ENCODE results near the gene RFX1.
A peak's percentile ranks its signal among the peaks of the same experiment; 100 is the strongest.
"Not testable (repeated sequence)": the region's sequence is repeated elsewhere in the genome, so short reads cannot be mapped to it uniquely, and the experiment has no call there.

RFX1 gene

DNA sequence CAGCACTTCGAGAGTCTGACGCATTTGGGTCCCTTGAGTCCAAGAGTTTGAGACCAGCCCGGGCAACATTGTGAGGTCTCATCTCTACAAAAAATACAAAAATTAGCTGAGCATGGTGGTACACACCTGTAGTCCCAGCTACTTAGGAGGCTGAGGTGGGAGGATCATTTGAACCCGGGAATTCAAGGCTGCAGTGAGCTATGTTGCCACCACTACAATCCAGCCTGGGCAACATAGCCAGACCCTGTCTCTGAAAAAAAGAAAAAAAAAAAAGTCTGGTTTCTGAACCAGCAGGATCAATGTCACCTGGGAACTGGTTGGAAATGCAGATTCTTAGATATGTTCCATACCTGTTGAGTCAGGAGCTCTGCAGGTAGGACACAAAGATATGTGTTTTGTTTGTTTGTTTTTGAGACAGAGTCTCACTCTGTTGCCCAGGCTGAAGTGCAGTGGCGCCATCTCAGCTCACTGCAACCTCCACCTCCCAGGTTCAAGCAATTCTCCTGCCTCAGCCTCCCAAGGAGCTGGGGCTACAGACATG is 20.6 kb upstream of the RFX1 start:
- DNase-seq = not testable (repeated sequence)

DNA sequence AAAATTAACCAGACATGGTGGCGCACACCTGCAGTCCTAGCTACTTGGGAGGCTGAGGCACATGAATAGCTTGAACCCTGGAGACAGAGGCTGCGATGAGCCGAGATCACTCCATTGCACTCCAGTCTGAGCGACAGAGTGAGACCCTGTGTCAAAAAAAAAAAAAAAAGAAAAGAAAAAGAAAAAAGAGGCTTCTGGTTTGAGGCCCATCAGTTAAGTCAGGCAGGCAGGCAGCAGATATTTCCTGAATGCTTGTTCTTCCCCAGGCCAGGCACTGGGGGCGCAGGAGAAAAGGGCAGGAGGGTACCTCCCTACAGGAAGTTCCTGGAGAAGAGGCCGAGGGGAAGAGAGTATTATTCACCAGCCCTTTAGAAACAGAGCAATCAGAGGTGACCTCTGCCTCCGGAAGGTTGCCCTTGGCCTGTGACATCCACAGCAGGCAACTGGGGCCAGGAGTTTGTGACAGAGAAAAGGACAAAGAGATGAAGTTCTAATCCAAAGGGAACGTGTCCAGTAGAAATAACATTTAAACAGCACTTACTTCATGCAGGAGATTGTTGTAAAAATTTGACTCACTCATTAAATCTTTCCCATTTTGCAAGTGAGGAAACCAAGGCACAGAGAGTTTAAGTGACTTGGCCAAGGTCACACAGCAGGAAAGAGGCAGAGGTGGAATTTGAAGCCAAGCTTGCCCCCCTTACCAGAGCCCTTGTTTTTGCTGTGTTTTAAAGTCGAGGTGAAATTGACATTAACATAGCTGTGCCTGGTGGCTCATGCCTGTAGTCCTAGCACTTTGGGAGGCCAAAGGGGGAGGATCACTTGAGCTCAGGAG is 17.5 kb upstream of the RFX1 start:
- peak; percentile 89 for DNase-seq

DNA sequence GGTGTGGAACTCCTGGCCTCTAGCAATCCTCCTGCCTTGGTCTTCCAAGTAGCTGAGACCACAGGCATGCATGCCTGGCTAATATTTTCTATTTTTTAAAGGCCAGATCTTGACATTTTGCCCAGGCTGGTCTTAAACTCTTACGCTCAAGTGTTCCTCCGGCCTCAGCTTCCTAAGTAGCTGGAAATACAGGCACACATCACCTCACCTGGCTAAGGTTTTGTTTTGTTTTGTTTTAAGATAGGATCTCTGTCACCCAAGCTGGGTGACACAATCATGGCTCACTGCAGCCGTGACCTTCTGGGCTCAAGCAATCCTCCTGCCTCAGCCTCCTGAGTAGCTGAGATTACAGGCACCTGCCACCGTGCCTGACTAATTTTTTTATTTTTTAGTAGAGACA is 16.3 kb upstream of the RFX1 start:
- no peak for DNase-seq

DNA sequence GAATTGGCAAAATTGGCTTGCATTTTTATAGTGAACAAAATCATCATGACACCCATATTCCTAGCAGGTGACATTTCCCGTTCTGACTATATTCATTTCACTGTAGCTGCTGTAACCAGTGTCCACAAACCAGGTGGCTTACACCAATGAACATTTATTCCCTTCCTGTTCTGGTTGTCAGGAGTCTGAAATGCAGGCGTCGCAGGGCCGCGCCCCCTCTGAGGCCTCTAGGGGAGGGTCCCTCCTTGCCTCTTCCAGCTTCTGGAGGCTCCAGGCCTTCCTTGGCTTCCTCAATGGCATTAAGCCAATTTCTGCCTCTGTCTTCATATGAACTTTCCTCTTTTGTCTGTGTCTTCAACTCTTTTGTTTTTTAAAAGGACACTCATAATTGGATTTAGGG is 15.4 kb upstream of the RFX1 start:
- DNase-seq = no peak

DNA sequence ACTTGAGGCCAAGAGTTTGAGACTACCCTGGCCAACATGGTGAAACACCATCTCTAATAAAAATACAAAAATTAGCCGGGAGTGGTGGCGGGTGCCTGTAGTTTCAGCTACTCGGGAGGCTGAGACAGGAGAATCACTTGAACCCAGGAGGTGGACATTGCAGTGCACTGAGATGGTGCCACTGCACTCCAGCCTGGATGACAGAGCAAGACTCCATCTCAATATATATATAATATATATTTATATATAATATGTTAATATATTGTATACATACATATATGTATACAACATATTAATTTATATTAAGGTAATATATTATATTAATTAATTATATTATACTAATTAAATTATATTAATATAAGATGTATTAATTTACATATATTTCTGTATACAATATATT is 13.6 kb upstream of the RFX1 start:
- not testable (repeated sequence) for DNase-seq

DNA sequence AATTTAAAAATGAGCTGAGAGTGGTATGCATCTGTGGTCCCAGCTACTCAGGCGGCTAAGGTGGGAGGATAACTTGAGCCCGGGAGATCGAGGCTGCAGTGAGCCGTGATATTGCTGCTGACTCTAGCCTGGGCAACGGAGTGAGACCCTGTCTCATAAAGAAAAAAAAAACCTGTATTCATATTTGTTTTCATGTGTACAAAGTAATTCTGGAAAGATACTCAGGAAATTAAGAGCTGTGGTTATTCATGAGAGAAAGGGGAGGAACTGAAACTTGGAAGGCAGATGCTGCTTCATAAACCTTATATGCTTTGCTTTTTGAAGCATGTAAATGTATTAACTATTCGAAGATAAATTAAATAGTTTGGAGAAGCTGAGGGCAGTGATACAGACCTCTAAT is 13.0 kb upstream of the RFX1 start:
- DNase-seq = no peak

DNA sequence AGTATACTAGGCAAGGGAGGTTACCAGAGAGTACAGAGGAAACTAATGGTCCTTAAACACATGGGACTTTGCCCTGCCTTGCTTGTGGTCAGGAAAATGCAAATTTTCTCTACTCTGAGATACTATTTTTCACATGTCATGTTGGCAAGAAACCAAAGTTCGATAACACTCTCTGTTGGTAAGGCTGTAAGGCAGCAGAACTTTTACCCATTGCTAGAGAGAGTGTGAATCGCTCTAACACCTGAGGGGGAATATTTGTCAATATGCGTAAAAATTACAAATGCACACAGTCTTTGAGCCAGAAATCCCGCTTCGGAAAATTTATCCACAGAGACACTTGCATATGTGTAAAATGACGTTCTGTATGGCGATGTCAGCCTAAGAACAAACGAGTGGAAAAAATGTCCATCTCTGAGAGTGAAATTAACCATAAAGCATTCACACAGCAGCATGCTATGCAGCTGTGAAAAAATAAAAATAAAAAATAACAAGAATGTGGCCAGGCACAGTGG is 9.5 kb upstream of the RFX1 start:
- peak; percentile 95 for DNase-seq

DNA sequence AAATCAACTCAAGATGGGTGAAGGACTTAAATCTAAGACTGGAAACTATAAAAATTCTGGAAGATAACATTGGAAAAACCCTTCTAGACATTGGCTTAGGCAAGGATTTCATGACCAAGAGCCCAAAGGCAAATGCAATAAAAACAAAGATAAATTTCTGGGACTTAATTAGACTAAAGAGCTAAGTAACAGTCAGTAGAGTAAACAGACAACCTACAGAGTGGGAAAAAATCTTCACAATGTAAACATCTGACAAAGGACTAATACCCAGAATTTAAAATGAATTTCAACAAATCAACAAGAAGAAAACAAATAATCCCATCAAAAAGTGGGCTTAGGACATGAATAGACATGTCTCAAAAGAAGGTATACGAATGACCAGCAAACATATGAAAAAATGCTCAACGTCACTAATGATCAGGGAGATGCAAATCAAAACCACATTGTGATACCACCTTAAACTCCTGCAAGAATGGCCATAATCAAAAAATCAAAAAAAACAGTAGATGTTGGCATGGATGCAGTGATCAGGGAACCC is 6.3 kb upstream of the RFX1 start:
- no peak for DNase-seq

DNA sequence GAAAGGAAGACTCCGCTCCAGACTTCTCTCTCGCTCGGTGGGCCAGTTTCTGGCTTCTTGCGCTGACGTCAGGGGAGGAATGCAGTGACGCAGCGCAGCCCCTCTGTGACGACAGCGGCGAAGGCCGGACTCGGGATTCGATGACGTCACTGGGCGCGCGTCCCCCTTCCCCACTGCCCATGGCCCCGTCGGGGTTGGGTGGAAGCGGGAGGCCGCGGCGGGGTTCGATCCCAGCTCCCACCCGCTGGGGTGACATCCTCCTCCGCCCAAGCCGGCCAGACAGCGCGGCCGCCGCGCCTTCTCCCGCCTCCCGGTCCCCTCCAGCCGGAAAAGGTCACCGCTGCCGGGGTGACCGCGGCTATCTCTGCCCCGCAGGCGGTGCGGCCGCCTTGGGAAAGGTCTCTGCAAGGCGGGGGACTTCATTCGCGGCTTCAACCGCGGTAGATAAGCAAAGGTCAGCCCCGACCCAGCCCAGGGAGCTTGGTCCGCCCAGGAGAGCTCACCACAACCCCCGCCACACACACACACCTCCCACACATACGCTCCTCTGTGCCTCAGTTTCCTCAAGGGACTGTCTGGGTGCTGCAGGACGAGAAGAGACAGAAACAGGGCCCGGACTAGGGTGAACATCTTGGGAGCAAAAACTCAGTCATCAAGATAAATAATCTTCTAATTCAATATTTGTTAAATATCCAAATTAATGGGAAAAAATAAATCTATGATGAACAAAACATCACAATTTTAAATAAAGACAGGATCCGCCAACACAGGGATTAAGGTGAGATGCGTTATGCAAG is 844 bp upstream of the RFX1 start:
- peak; percentile 84 for DNase-seq

DNA sequence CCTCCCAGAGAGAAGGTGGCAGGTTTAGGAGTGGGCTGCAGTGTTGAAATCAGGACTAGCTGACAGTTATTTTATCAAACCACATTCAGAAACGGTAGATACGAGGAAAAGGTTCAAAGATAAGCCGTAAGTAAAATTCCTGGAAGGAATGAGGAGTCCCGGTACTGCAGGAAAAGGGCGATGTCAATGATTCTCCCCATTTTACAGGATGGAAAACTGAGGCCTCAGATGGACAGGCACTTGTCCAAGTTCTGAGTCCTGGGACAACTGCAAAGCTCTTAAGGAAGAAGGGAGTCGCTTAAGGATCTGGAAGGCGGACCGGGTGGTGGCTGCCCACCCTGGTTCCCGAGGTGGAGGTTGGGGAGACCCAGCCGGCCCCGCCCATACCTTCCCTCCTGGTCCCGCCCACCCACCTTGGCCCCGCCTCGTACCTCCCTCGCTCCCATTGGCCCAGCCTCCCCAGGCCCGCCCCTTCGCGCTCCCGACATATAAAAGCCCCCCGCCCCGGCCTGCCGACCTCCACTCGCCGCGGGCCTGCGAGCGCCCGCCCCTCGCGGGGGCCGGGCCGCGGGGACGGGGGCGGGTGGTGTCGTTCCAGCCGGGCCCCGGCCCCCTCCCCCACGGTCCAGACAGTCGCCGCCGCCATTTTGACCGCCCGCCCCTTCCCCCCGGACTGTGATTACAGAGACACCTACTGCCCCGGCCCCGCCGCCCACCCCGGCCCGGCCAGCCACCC is 603 bp downstream of the RFX1 start:
- DNase-seq = peak; percentile 94

DNA sequence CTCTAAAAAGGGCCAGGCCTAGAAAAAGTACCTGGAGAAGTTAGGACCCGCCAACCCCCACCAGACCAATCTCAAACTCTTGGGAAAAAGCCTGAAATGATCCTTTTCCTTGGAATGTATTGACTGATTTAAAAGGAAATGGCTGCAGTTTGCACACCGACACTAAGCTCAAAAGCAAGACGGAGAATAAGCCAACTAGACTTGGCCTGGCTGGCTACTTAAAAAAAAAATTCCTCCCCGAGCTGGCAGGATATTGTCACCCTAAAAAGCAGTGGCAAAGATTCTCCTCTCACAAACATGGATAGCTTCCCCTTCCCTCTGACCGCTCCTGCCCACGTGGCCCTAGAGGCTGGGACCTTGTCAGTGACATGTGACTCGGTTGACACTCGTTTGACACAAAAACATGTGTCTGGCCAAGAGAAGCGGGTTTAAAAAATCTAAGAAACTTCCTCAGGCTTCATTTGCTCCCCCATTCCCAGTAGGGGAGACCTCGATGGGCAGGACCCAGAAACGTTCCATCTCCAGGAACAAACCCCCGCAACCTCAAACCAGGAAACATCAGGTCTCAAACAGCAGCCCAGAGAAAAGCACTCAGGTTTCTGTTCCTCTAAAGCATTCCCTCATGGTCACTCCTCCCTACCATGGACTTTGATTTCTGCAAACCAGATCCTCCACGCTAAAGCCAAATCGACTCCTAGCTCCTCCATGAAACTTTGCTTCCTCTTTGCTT is 1.3 kb downstream of the RFX1 start:
- peak; percentile 77 for DNase-seq

DNA sequence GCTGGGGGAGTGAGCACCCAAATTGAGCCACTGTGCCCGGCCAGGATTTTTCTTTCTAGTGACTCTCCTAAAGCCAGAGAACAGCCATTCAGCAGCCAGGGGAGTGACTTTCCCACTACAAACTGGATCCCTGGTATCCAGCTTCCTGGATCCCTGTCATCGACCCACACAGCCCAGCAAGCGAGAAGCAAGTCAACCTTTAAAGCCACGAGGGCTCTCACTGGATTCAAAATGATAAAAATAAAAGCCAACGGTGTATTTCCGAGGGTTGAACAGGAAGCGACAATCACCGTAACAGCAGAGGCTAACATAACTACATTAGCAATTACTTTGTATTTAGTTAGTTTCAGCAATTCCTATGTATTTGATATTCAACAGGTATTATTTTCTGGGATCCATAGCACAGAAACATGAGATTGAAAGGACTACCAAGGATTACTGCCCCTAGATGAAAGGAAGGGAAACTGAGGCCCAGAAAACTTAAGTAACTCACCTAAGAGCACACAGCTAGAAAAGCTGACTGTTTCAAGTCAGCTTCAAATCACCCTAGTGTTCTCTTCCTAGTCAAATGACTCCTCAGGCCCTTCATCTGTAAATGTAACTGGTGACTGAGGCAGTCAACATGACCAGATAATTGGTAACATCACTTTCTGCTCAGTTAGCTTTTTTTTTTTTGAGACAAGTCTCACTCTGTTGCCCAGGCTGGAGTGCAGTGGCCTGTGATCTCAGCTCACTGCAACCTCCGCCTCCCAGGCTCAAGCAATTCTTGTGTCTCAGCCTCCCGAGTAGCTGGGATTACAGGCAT is 2.7 kb downstream of the RFX1 start:
- peak; percentile 49 for DNase-seq

DNA sequence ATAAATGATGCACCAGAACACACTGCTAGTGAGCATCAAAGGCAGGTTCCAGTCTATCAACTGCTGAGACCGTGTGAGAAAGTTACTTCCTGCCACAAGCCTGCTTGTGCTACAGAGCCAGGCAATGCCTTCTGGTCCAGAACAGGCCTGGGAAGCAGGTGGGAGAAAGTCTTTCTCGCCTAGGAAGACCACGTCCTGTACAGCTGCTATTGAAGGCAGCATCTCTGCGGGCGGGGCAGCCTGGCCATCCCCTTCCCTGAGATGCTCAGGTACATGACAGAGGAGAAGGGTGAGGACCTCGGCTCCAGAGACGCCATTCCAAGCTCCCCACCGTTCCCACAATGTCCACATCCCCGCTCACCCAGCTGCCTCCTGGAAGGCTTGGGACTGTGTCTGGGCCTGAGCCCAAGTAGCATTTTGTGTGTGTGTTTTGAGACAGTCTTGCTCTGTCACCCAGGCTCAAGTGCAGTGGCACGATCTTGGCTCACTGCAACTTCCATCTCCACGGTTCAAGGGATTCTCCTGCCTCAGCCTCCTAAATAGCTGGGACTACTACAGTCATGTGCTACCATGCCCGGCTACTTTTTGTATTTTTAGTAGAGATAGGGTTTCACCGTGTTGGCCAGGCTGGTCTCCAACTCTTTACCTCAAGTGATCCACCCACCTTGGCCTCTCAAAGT is 3.4 kb downstream of the RFX1 start:
- no peak for DNase-seq

DNA sequence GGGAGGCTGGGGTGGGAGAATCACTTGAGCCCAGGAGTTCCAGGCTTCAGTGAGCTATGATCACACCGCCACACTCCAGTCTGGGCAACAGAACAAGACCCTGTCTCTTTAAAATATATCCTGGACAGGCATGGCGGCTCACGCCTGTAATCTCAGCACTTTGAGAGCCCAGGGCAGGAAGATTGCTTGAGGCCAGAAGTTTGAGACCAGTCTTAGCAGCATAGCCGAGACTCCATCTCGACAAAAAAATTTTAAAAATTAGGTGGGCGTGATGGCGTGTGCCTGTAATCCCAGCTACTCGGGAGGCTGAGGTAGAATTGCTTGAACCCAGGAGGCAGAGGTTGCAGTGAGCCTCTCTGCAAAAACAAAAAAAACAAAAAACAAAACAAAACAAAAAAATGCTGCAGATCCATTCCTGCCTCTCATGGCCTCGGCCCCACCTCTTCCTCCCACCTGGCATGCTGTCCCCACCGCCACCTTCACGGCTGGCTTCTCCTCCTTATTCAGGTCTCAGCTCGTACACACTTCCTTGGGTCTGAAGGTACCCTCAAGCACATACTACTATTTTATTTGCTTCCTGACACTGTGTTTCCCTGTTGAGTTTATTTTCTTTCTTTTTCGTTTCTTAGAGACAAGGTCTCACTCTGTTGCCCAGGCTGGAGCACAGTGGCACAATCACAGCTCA is 5.3 kb downstream of the RFX1 start:
- no peak for DNase-seq

DNA sequence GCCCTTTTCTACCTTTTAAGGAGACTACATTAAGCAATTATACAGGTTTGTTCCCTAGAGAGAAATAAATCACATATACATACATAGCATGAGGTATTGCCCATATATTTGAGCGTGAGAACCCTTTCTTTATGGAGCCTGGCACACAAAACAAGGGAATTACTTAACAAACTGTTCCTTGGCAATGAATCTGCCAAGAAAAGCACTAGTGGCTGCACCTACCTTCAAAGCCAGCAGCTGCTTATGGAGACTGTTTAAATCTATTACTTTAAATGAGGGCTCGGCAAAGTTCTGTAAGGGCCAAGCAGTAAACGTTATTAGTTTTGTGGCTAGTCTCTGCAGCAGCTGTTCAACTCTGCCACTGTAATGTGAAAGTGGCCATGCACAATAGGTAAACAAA is 7.0 kb downstream of the RFX1 start:
- DNase-seq = no peak

DNA sequence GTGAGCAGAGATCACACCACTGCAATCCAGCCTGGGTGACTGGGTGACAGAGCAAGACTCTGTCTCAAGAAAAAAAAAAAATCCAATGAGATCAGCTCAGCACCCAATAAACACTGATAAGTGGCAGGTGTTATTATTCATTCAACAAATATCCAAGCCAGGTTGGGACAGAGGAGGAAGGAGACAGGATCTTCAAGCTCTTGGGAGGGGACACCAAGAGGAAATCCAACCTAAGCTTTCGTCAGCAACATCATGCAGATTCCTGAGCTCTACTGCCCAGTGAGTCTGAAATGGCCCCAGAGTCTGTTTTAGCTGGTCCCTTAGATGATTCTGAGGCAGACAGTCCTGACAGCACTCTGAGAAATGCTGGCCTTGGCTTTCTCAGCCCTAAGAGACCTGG is 7.7 kb downstream of the RFX1 start:
- DNase-seq = no peak

DNA sequence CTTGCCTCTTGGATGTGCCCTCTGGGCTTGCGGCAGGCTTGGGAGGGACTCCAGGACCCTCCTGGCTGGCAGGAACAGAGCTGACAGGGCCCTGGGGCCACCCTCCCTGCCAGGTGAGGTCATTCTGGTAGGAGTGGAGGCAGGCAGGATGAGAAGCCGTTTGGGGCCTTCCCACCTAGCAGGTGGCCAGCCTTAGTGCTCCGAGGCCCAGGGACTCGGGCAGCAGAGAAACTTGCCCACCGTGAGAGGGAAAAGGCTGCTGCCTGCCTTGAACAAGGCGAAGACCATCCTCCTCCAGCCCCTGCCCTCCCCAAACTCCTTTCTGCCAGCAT is 8.5 kb downstream of the RFX1 start:
- no peak for DNase-seq

DNA sequence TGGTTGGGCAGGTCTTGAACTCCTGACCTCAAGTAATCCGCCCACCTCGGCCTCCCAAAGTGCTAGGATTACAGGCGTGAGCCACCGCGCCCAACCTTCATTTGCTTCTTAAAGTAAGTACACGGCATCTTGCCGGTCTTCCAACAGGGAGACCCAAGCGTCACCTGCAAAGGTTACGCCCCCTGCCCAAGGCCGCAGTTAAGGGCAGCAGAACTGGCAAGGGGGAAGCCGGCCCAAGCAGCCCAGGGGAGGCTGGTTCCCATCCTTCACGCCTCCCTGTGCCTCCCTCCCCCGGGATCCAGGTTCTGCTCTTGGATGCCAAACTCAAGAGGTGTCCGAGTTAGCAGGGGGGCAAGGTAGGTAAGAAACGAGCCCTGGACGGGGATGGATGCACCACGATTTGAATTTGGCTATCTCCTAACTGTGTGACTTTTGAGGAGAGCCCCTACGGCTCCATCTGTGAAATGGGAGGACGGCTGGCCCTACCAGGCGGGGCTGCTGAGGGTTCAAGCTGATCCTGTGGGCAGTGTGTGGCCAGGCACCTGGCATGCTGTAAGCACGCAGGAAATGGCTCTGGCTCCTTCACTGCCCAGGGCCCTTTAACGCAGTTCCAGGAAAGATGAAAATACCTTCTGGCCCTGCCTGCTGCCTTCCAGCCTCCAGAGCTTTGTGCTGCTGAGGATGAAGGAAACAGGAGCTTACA is 9.0 kb downstream of the RFX1 start:
- no peak for DNase-seq
